HTR-8/SVneo (cell line): ENCODE data around the gene ATP2C2.
A peak's percentile ranks its signal among the peaks of the same experiment; 100 is the strongest.
"Not testable (repeated sequence)": the region's sequence is repeated elsewhere in the genome, so short reads cannot be mapped to it uniquely, and the experiment has no call there.

Source experiments
- DNase-seq: peaks from one replicate; pipeline ENCODE4 v3.0.0; 2011; ENCODE audit warnings: low spot score, mixed read lengths; ENCODE audit not compliant: insufficient read length
- FAIRE-seq: peaks from 2 replicates; lab custom pipeline; 2011; peaks lifted over from hg19 to GRCh38; lab: Jason Lieb, UNC

ATP2C2 gene

GRCh38 chr16:84413244-84414004, 45.1 kb downstream of the ATP2C2 start:
- DNase-seq (no peak), FAIRE-seq (no peak)

GRCh38 chr16:84414789-84415326, 46.5 kb downstream of the ATP2C2 start:
- FAIRE-seq: no peak
- no peak for DNase-seq

GRCh38 chr16:84416407-84417321, 48.3 kb downstream of the ATP2C2 start:
- FAIRE-seq (no peak), DNase-seq (no peak)

- no peak for FAIRE-seq
- DNase-seq: no peak
Observed at GRCh38 chr16:84418056-84418849, 49.9 kb downstream of the ATP2C2 start.

GRCh38 chr16:84419730-84420129, 51.4 kb downstream of the ATP2C2 start:
- no peak for FAIRE-seq
- DNase-seq: no peak

- FAIRE-seq, DNase-seq: not testable (repeated sequence)
Observed at GRCh38 chr16:84420556-84420955, 52.2 kb downstream of the ATP2C2 start.

GRCh38 chr16:84421081-84421937, 53.0 kb downstream of the ATP2C2 start:
- DNase-seq: no peak
- FAIRE-seq: no peak

- DNase-seq: no peak
- FAIRE-seq: no peak
Observed at GRCh38 chr16:84421938-84422220, 53.5 kb downstream of the ATP2C2 start.

- FAIRE-seq (no peak), DNase-seq (no peak)
Observed at GRCh38 chr16:84423416-84423837, 55.1 kb downstream of the ATP2C2 start.

GRCh38 chr16:84425696-84426095, 57.4 kb downstream of the ATP2C2 start:
- FAIRE-seq (no peak), DNase-seq (no peak)

GRCh38 chr16:84426804-84427203, 58.5 kb downstream of the ATP2C2 start:
- no peak for DNase-seq
- peak; percentile 4 for FAIRE-seq

GRCh38 chr16:84427553-84427952, 59.2 kb downstream of the ATP2C2 start:
- no peak for DNase-seq

GRCh38 chr16:84430860-84431259, 62.5 kb downstream of the ATP2C2 start:
- no peak for FAIRE-seq

More at GRCh38 chr16:84427553-84427952, 59.2 kb downstream of the ATP2C2 start:
- FAIRE-seq: no peak

GRCh38 chr16:84434800-84435199, 66.5 kb downstream of the ATP2C2 start:
- DNase-seq (no peak), FAIRE-seq (no peak)

More at GRCh38 chr16:84430860-84431259, 62.5 kb downstream of the ATP2C2 start:
- no peak for DNase-seq

GRCh38 chr16:84436196-84436595, 67.9 kb downstream of the ATP2C2 start:
- FAIRE-seq (no peak), DNase-seq (no peak)

- DNase-seq (no peak), FAIRE-seq (no peak)
Observed at GRCh38 chr16:84438971-84439696, 70.8 kb downstream of the ATP2C2 start.

- no peak for FAIRE-seq
Observed at GRCh38 chr16:84442416-84443145, 74.2 kb downstream of the ATP2C2 start.

GRCh38 chr16:84443166-84443802, 74.9 kb downstream of the ATP2C2 start:
- DNase-seq (no peak), FAIRE-seq (no peak)

More at GRCh38 chr16:84442416-84443145, 74.2 kb downstream of the ATP2C2 start:
- no peak for DNase-seq
